ENCODE data around the gene ROBO1. TPM values are rescaled to one million over a fixed set of nuclear protein-coding genes. Genes with fewer than 3 reads are reported as not detected.

Gene ROBO1
- total and polyA plus RNA-seq, 2 donors (not counting 3 experiments of a cell fraction or from before 2014, with no cell fraction given), result 5.9 to 14.2 TPM

DNA sequence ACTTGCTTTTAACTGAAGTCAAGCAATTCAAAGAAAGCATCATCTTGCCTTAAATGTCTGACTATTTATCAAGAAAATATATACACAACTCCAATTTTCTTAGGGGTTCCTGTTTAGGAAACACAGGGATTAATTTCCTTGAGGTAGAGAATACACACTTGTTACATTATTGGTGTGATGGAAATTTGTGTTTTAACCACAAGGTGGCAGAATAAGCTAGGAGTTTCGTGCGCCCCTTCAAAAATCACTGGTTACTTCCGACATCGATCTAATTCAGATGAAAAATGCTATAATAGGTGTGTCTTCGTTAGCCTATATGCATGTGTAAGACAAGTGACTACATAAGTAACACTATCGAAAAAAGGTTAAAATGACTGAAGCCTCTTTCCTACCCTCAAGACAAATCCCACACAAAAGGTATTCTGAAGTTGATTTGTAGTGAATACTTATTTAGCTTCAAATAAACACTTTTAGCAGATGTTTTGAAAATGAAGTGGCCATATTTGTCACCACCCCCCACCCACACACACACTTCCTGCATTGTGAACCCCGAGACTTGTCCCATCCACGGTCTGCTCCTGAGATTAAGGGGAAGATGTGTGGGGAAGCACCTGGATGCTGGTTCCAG is 246.5 kb downstream of the ROBO1 start:
- POLR2A ChIA-PET, result no interaction called here
- Histone ChIP-seq H3K9me3 (replicated peaks; ENCODE audit: control insufficient read depth, insufficient read depth, low read length) (no peaks in the 10 kb centered on the region), H3K79me2 (ENCODE audit: control insufficient read depth, insufficient read depth, low read length) (no peaks in the 10 kb centered on the region), H3K36me3 (ENCODE audit: control insufficient read depth in 2 of 2, extremely low read depth in 1 of 2, insufficient read depth in 2 of 2, low read length in 2 of 2) (no peaks in the 10 kb centered on the region), H3K4me2 (ENCODE audit: insufficient read depth, low read length) (peak overlapping the region; percentile 47), H3K9ac (replicated peaks; ENCODE audit: extremely low read depth, insufficient read depth, low read length) (peak overlapping the region; percentile 16), H3K27ac (ENCODE audit: insufficient read depth, low read depth, low read length) (no peak overlapping the region), H2AFZ (ENCODE audit: low read depth, low read length) (peak overlapping the region; percentile 95), H4K20me1 (replicated peaks; ENCODE audit: control insufficient read depth, extremely low read depth, insufficient read depth, low read length) (no peaks in the 10 kb centered on the region), H3K9me1 (replicated peaks; ENCODE audit: control insufficient read depth, extremely low read depth, insufficient read depth, low read length) (no peaks in the 10 kb centered on the region), H3K27me3 (ENCODE audit: control insufficient read depth in 2 of 2, insufficient read depth in 2 of 2, low read length in 2 of 2) (no peaks in the 10 kb centered on the region), H3K4me3 (replicated peaks in 1 of 3; ENCODE audit: insufficient read depth in 1 of 3, low read depth in 1 of 3, low read length in 3 of 3) (no peak overlapping the region), H3K4me1 (ENCODE audit: control insufficient read depth, extremely low read depth, insufficient read depth, low read length) (peaks cover 6% of the 10 kb centered on the region)
- FAIRE-seq, result peak; percentile 91
- CTCF ChIA-PET, result interaction anchor here (0.6 to 7.2 kb wide), 31 partner anchors 12 to 1780 kb away, joined by 3 to 96 read pairs (median 3); no protein-coding TSS in a partner anchor
- no TSS peak for BruUV-seq (replicated peaks)
- TF ChIP-seq, protein P1, sequence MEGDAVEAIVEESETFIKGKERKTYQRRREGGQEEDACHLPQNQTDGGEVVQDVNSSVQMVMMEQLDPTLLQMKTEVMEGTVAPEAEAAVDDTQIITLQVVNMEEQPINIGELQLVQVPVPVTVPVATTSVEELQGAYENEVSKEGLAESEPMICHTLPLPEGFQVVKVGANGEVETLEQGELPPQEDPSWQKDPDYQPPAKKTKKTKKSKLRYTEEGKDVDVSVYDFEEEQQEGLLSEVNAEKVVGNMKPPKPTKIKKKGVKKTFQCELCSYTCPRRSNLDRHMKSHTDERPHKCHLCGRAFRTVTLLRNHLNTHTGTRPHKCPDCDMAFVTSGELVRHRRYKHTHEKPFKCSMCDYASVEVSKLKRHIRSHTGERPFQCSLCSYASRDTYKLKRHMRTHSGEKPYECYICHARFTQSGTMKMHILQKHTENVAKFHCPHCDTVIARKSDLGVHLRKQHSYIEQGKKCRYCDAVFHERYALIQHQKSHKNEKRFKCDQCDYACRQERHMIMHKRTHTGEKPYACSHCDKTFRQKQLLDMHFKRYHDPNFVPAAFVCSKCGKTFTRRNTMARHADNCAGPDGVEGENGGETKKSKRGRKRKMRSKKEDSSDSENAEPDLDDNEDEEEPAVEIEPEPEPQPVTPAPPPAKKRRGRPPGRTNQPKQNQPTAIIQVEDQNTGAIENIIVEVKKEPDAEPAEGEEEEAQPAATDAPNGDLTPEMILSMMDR (IDR thresholded peaks at IDR 0.05; ENCODE audit: extremely low read depth in 1 of 2, insufficient read depth in 1 of 2, low read depth in 1 of 2, low read length in 2 of 2), result peak; percentile 17 to 30
- no peak for TF ChIP-seq FOS (IDR thresholded peaks at IDR 0.05; ENCODE audit: borderline replicate concordance, insufficient read depth, low read length)
- peak; percentile 79 for DNase-seq (ENCODE audit: low read depth, low spot score)
- dilution Hi-C loops (cut with MboI; ENCODE audit: extremely low pct_ligation_motif_present, low sequenced_read_pairs) (loop anchor here (25.0 kb wide), 1 partner anchor 1191 kb away; no protein-coding TSS in a partner anchor), intact Hi-C loops (cut with micrococcal nuclease) (loop anchor here (1.0 to 5.0 kb wide), 6 partner anchors 201 to 1722 kb away; no protein-coding TSS in a partner anchor)

DNA sequence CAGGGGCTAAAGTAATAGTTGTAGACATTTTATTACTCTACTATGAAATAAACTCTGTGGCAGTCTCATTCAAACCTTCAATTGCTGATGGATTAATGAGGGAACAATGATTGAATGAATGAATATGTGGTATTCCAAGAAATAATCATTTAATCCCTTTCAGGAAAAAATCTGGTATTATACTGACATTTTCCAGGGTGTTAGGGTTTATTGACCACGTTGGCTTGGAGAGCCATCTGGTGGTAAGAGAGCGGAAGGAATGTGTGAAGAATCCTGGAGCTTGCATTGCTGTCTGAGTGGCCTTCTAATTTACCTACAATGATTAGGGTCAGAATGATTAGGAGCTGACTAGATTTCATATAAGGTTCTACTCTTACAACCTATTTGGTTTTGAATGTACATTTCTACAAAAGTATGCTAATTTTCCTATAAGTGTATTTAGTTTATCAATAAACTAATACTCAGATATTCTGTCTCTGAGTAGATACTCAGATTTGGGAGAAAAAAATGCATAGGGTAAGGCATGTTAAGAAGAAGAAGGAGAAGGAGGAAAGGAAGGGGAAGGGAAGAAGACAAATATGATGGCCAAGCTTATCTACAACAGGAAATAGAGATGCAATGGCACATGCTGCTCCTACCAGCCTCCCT is 249.9 kb downstream of the ROBO1 start:
- Histone ChIP-seq H3K36me3 (ENCODE audit: control insufficient read depth in 2 of 2, extremely low read depth in 1 of 2, insufficient read depth in 2 of 2, low read length in 2 of 2) (no peaks in the 10 kb centered on the region), H3K27ac (ENCODE audit: insufficient read depth, low read depth, low read length) (no peak overlapping the region), H3K27me3 (ENCODE audit: control insufficient read depth in 2 of 2, insufficient read depth in 2 of 2, low read length in 2 of 2) (no peaks in the 10 kb centered on the region), H3K9me1 (replicated peaks; ENCODE audit: control insufficient read depth, extremely low read depth, insufficient read depth, low read length) (no peaks in the 10 kb centered on the region), H3K4me2 (ENCODE audit: insufficient read depth, low read length) (no peak overlapping the region), H3K4me3 (replicated peaks in 1 of 3; ENCODE audit: insufficient read depth in 1 of 3, low read depth in 1 of 3, low read length in 3 of 3) (no peak overlapping the region), H3K9me3 (replicated peaks; ENCODE audit: control insufficient read depth, insufficient read depth, low read length) (no peaks in the 10 kb centered on the region), H4K20me1 (replicated peaks; ENCODE audit: control insufficient read depth, extremely low read depth, insufficient read depth, low read length) (no peaks in the 10 kb centered on the region), H3K9ac (replicated peaks; ENCODE audit: extremely low read depth, insufficient read depth, low read length) (no peak overlapping the region), H3K4me1 (ENCODE audit: control insufficient read depth, extremely low read depth, insufficient read depth, low read length) (peaks cover 6% of the 10 kb centered on the region), H2AFZ (ENCODE audit: low read depth, low read length) (no peak overlapping the region), H3K79me2 (ENCODE audit: control insufficient read depth, insufficient read depth, low read length) (no peaks in the 10 kb centered on the region)
- TF ChIP-seq MAX (IDR thresholded peaks at IDR 0.05; ENCODE audit: insufficient read depth, insufficient read length) (no peak), MYC (IDR thresholded peaks at IDR 0.05; ENCODE audit: low read depth, low read length) (no peak), POLR2A (IDR thresholded peaks at IDR 0.05; ENCODE audit: low read depth, low read length) (no peak), FOS (IDR thresholded peaks at IDR 0.05; ENCODE audit: borderline replicate concordance, insufficient read depth, low read length) (no peak)
- TF ChIP-seq, protein P1 (IDR thresholded peaks at IDR 0.05; ENCODE audit: extremely low read depth in 1 of 2, insufficient read depth in 1 of 2, low read depth in 1 of 2, low read length in 2 of 2), result peak; percentile 62 to 67
- FAIRE-seq, result peak; percentile 65
- DNase-seq (ENCODE audit: low read depth, low spot score), result peak; percentile 57
- CTCF ChIA-PET, result interaction anchor here (0.5 to 7.2 kb wide), 23 partner anchors 9 to 1730 kb away, joined by 3 to 96 read pairs (median 4); no protein-coding TSS in a partner anchor
- intact Hi-C loops (cut with micrococcal nuclease) (loop anchor here (1.0 kb wide), 1 partner anchor 432 kb away; no protein-coding TSS in a partner anchor), dilution Hi-C loops (cut with MboI; ENCODE audit: extremely low pct_ligation_motif_present, low sequenced_read_pairs) (loop anchor here (25.0 kb wide), 1 partner anchor 1194 kb away; no protein-coding TSS in a partner anchor)
- BruUV-seq (replicated peaks), result no TSS peak
- POLR2A ChIA-PET, result no interaction called here

Measured in endothelial cell of umbilical vein (primary cell).